ENCODE measurements around the gene TSPEAR. TPM values are rescaled to one million over a fixed set of nuclear protein-coding genes. Genes with fewer than 3 reads are reported as not detected.

The TSPEAR gene
- total RNA-seq, 1 donor from 2014 or later: not detected

- Mint-ChIP-seq H3K27ac (no peak overlapping the region), H3K27me3 (peaks cover 22% of the 10 kb centered on the region), H3K36me3 (ENCODE audit: insufficient read depth) (no peaks in the 10 kb centered on the region), H3K4me1 (ENCODE audit: low read depth) (no peaks in the 10 kb centered on the region), H3K4me3 (ENCODE audit: low read depth) (no peak overlapping the region), H3K9me3 (ENCODE audit: low read depth) (peaks cover 3% of the 10 kb centered on the region)
- TF ChIP-seq CTCF (IDR thresholded peaks at IDR 0.05; ENCODE audit: unreplicated experiment): no peak
- DNase-seq (ENCODE audit: low spot score, unreplicated experiment): no peak
Measured at GRCh38 chr21:44739316-44739715, 27.9 kb upstream of the TSPEAR start.

- no peak for TF ChIP-seq CTCF (IDR thresholded peaks at IDR 0.05; ENCODE audit: unreplicated experiment)
- Mint-ChIP-seq H3K36me3 (ENCODE audit: insufficient read depth) (no peaks in the 10 kb centered on the region), H3K9me3 (ENCODE audit: low read depth) (peaks cover 3% of the 10 kb centered on the region), H3K27me3 (peaks cover 22% of the 10 kb centered on the region), H3K4me1 (ENCODE audit: low read depth) (no peaks in the 10 kb centered on the region), H3K27ac (no peak overlapping the region), H3K4me3 (ENCODE audit: low read depth) (no peak overlapping the region)
- no peak for DNase-seq (ENCODE audit: low spot score, unreplicated experiment)
Measured at GRCh38 chr21:44738621-44739020, 27.2 kb upstream of the TSPEAR start.

GRCh38 chr21:44737706-44738354 lies 26.5 kb upstream of the TSPEAR start:
- no peaks in the 10 kb centered on the region for H3K9me3 Mint-ChIP-seq (ENCODE audit: low read depth)
- H3K36me3 Mint-ChIP-seq (ENCODE audit: insufficient read depth): no peaks in the 10 kb centered on the region
- TF ChIP-seq CTCF (IDR thresholded peaks at IDR 0.05; ENCODE audit: unreplicated experiment): no peak
- H3K4me3 Mint-ChIP-seq (ENCODE audit: low read depth): no peak overlapping the region
- peaks cover 25% of the 10 kb centered on the region for H3K27me3 Mint-ChIP-seq
- H3K27ac Mint-ChIP-seq: no peak overlapping the region
- no peak for DNase-seq (ENCODE audit: low spot score, unreplicated experiment)
- H3K4me1 Mint-ChIP-seq (ENCODE audit: low read depth): no peaks in the 10 kb centered on the region

- H3K27me3 Mint-ChIP-seq: peaks cover 33% of the 10 kb centered on the region
- no peak for DNase-seq (ENCODE audit: low spot score, unreplicated experiment)
- no peak overlapping the region for H3K27ac Mint-ChIP-seq
Measured at GRCh38 chr21:44736291-44737004, 25.1 kb upstream of the TSPEAR start.

GRCh38 chr21:44735821-44736220 lies 24.4 kb upstream of the TSPEAR start:
- Mint-ChIP-seq H3K9me3 (ENCODE audit: low read depth) (no peaks in the 10 kb centered on the region), H3K4me1 (ENCODE audit: low read depth) (no peaks in the 10 kb centered on the region), H3K27ac (no peak overlapping the region), H3K4me3 (ENCODE audit: low read depth) (no peak overlapping the region), H3K36me3 (ENCODE audit: insufficient read depth) (no peaks in the 10 kb centered on the region), H3K27me3 (peaks cover 39% of the 10 kb centered on the region)
- no peak for DNase-seq (ENCODE audit: low spot score, unreplicated experiment)
- TF ChIP-seq CTCF (IDR thresholded peaks at IDR 0.05; ENCODE audit: unreplicated experiment): no peak

More at GRCh38 chr21:44736291-44737004, 25.1 kb upstream of the TSPEAR start:
- Mint-ChIP-seq H3K4me1 (ENCODE audit: low read depth) (no peaks in the 10 kb centered on the region), H3K4me3 (ENCODE audit: low read depth) (no peak overlapping the region), H3K9me3 (ENCODE audit: low read depth) (no peaks in the 10 kb centered on the region), H3K36me3 (ENCODE audit: insufficient read depth) (no peaks in the 10 kb centered on the region)
- TF ChIP-seq CTCF (IDR thresholded peaks at IDR 0.05; ENCODE audit: unreplicated experiment): no peak
